ENCODE measurements around the gene CELF6. TPM values are rescaled to one million over a fixed set of nuclear protein-coding genes. Genes with fewer than 3 reads are reported as not detected.

CELF6 gene
- polyA plus RNA-seq, 1 experiment = 0.10 TPM

GRCh38 chr15:72323752-72324151 is 3.8 kb upstream of the CELF6 start:
- TF ChIP-seq CTCF (IDR thresholded peaks at IDR 0.05; ENCODE audit: low read depth, low read length) = no peak
- H3K27me3 ChIP-seq (ENCODE audit: control insufficient read depth, insufficient read depth, low read length) = peaks cover 6% of the 10 kb centered on the region
- no peak for DNase-seq (ENCODE audit: low read depth, low spot score)
- no peaks in the 10 kb centered on the region for H3K9me3 ChIP-seq (ENCODE audit: control insufficient read depth, insufficient read depth, low read length)
- CTCF ChIA-PET = interaction anchor here (2.1 kb wide), 1 partner anchor 11 kb away, joined by 9 read pairs; no protein-coding TSS in a partner anchor
- H3K27ac ChIP-seq (ENCODE audit: low read depth, low read length) = no peak overlapping the region
- POLR2A ChIA-PET = no interaction called here
- H3K4me3 ChIP-seq (ENCODE audit: low read depth, low read length) = no peak overlapping the region

- DNase-seq (ENCODE audit: low read depth, low spot score) = no peak
- no peak overlapping the region for H3K4me3 ChIP-seq (ENCODE audit: low read depth, low read length)
- peaks cover 17% of the 10 kb centered on the region for H3K27me3 ChIP-seq (ENCODE audit: control insufficient read depth, insufficient read depth, low read length)
- ChIA-PET CTCF (no interaction called here), POLR2A (interaction anchor here (0.7 to 0.8 kb wide), 2 partner anchors 19 to 373 kb away, joined by 3 read pairs; no protein-coding TSS in a partner anchor)
- H3K9me3 ChIP-seq (ENCODE audit: control insufficient read depth, insufficient read depth, low read length) = no peaks in the 10 kb centered on the region
- no peak overlapping the region for H3K27ac ChIP-seq (ENCODE audit: low read depth, low read length)
- no peak for TF ChIP-seq CTCF (IDR thresholded peaks at IDR 0.05; ENCODE audit: low read depth, low read length)
Measured at GRCh38 chr15:72319360-72319984, 485 bp downstream of the CELF6 start.

DNA sequence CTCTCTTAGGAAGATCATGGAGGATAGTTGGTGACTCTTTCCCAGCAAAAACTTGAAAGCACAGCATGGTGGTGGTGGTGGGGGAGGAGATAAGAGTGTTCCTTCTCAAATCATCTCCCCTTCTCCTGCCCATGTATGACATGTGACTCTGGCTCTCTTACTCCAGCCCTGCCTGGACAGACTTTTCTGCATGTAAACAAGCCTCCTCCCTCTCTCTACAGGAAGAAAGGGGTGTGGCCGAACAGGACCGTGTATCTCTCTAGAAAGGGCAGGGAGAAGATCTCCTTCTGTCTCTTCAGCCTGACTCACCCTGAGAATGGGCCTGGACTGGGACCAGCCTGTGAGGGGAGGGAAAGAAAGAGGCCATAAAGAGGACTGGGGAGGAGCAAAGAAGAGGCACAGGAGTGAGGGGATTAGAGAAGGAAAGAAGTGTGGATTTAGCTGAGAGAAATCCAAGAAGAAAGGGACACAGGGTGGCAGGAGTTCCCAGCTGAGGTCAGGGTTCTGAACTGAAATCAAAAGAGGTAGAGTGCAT is 1.5 kb downstream of the CELF6 start:
- Histone ChIP-seq H3K9me3 (ENCODE audit: control insufficient read depth, insufficient read depth, low read length) (no peaks in the 10 kb centered on the region), H3K27ac (ENCODE audit: low read depth, low read length) (no peak overlapping the region), H3K4me3 (ENCODE audit: low read depth, low read length) (no peak overlapping the region), H3K27me3 (ENCODE audit: control insufficient read depth, insufficient read depth, low read length) (peaks cover 22% of the 10 kb centered on the region)
- DNase-seq (ENCODE audit: low read depth, low spot score) = no peak
- ChIA-PET CTCF (interaction anchor here (0.8 kb wide), 1 partner anchor 281 kb away, joined by 3 read pairs; no protein-coding TSS in a partner anchor), POLR2A (interaction anchor here (0.5 kb wide), 1 partner anchor 39 kb away, joined by 3 read pairs; no protein-coding TSS in a partner anchor)
- no peak for TF ChIP-seq CTCF (IDR thresholded peaks at IDR 0.05; ENCODE audit: low read depth, low read length)

- TF ChIP-seq CTCF (IDR thresholded peaks at IDR 0.05; ENCODE audit: low read depth, low read length) = no peak
- Histone ChIP-seq H3K4me3 (ENCODE audit: low read depth, low read length) (no peak overlapping the region), H3K9me3 (ENCODE audit: control insufficient read depth, insufficient read depth, low read length) (no peaks in the 10 kb centered on the region), H3K27ac (ENCODE audit: low read depth, low read length) (no peak overlapping the region), H3K27me3 (ENCODE audit: control insufficient read depth, insufficient read depth, low read length) (peaks cover 22% of the 10 kb centered on the region)
- ChIA-PET POLR2A (no interaction called here), CTCF (interaction anchor here (0.6 kb wide), 1 partner anchor 22 kb away, joined by 4 read pairs; no protein-coding TSS in a partner anchor)
- DNase-seq (ENCODE audit: low read depth, low spot score) = no peak
Measured at GRCh38 chr15:72315706-72316370, 4.1 kb downstream of the CELF6 start.

- POLR2A ChIA-PET = interaction anchor here (0.7 to 0.9 kb wide), 2 partner anchors 66 to 84 kb away, joined by 3 to 8 read pairs; no protein-coding TSS in a partner anchor
- no peaks in the 10 kb centered on the region for H3K9me3 ChIP-seq (ENCODE audit: control insufficient read depth, insufficient read depth, low read length)
- H3K27me3 ChIP-seq (ENCODE audit: control insufficient read depth, insufficient read depth, low read length) = peaks cover 22% of the 10 kb centered on the region
- CTCF ChIA-PET = interaction anchor here (0.6 to 2.3 kb wide), 7 partner anchors 27 to 959 kb away, joined by 3 to 9 read pairs (median 5); no protein-coding TSS in a partner anchor
- no peak for TF ChIP-seq CTCF (IDR thresholded peaks at IDR 0.05; ENCODE audit: low read depth, low read length)
- no peak overlapping the region for H3K4me3 ChIP-seq (ENCODE audit: low read depth, low read length)
- no peak for DNase-seq (ENCODE audit: low read depth, low spot score)
- no peak overlapping the region for H3K27ac ChIP-seq (ENCODE audit: low read depth, low read length)
Measured at GRCh38 chr15:72313881-72314280, 6.1 kb downstream of the CELF6 start.
